Mucosa of stomach (tissue), 1 donor: ENCODE measurements around the gene SLC6A2.

ENCODE experiments used
- H3K27me3 ChIP-seq: one replicate; pipeline ENCODE4 v1.7.0; 2013; ENCODE audit warnings: mild to moderate bottlenecking, low read length; ENCODE audit not compliant: control insufficient read depth, insufficient read depth
- H3K36me3 ChIP-seq: one replicate; pipeline ENCODE4 v1.7.0; 2013; ENCODE audit warnings: low read length; ENCODE audit not compliant: control insufficient read depth, insufficient read depth
- H3K4me1 ChIP-seq: one replicate; pipeline ENCODE4 v1.7.0; 2013; ENCODE audit warnings: mild to moderate bottlenecking, low read length; ENCODE audit not compliant: control insufficient read depth, insufficient read depth
- H3K4me3 ChIP-seq: one replicate; pipeline ENCODE4 v1.7.0; 2013; ENCODE audit warnings: low read length
- H3K9ac ChIP-seq: one replicate; pipeline ENCODE4 v1.7.0; 2013; ENCODE audit warnings: mild to moderate bottlenecking, low read length, moderate library complexity
- H3K9me3 ChIP-seq: one replicate; pipeline ENCODE4 v1.7.0; 2013; ENCODE audit warnings: mild to moderate bottlenecking, low read length, moderate library complexity; ENCODE audit not compliant: control insufficient read depth
- donor health status: Pancreatic carcinoma.

Gene SLC6A2

GRCh38 chr16:55686671-55687070 is 30.9 kb downstream of the SLC6A2 start:
- Histone ChIP-seq H3K36me3 (no peaks in the 10 kb centered on the region), H3K9ac (no peak overlapping the region), H3K9me3 (no peaks in the 10 kb centered on the region), H3K4me3 (no peak overlapping the region), H3K27me3 (no peaks in the 10 kb centered on the region), H3K4me1 (no peaks in the 10 kb centered on the region)

GRCh38 chr16:55687802-55688201 is 32.0 kb downstream of the SLC6A2 start:
- Histone ChIP-seq H3K4me1 (no peaks in the 10 kb centered on the region), H3K36me3 (no peaks in the 10 kb centered on the region), H3K27me3 (no peaks in the 10 kb centered on the region), H3K9me3 (no peaks in the 10 kb centered on the region), H3K4me3 (no peak overlapping the region), H3K9ac (no peak overlapping the region)

- Histone ChIP-seq H3K4me3 (no peak overlapping the region), H3K9me3 (no peaks in the 10 kb centered on the region), H3K9ac (no peak overlapping the region), H3K4me1 (no peaks in the 10 kb centered on the region), H3K36me3 (no peaks in the 10 kb centered on the region), H3K27me3 (no peaks in the 10 kb centered on the region)
Measured at GRCh38 chr16:55690841-55691240, 35.1 kb downstream of the SLC6A2 start.

- no peaks in the 10 kb centered on the region for H3K4me1 ChIP-seq
Measured at GRCh38 chr16:55691771-55692170, 36.0 kb downstream of the SLC6A2 start.

GRCh38 chr16:55695595-55695994 is 39.8 kb downstream of the SLC6A2 start:
- Histone ChIP-seq H3K4me1 (no peaks in the 10 kb centered on the region), H3K4me3 (no peak overlapping the region), H3K9me3 (no peaks in the 10 kb centered on the region), H3K9ac (no peak overlapping the region), H3K36me3 (no peaks in the 10 kb centered on the region), H3K27me3 (no peaks in the 10 kb centered on the region)

More at GRCh38 chr16:55691771-55692170, 36.0 kb downstream of the SLC6A2 start:
- Histone ChIP-seq H3K4me3 (no peak overlapping the region), H3K9me3 (no peaks in the 10 kb centered on the region), H3K9ac (no peak overlapping the region), H3K36me3 (no peaks in the 10 kb centered on the region), H3K27me3 (no peaks in the 10 kb centered on the region)

GRCh38 chr16:55697867-55698266 is 42.1 kb downstream of the SLC6A2 start:
- Histone ChIP-seq H3K9ac (no peak overlapping the region), H3K27me3 (no peaks in the 10 kb centered on the region), H3K36me3 (no peaks in the 10 kb centered on the region), H3K9me3 (no peaks in the 10 kb centered on the region), H3K4me3 (no peak overlapping the region), H3K4me1 (no peaks in the 10 kb centered on the region)

GRCh38 chr16:55698331-55698730 is 42.5 kb downstream of the SLC6A2 start:
- H3K4me1 ChIP-seq, result no peaks in the 10 kb centered on the region
- no peak overlapping the region for H3K9ac ChIP-seq
- no peaks in the 10 kb centered on the region for H3K27me3 ChIP-seq

GRCh38 chr16:55698946-55699345 is 43.2 kb downstream of the SLC6A2 start:
- H3K4me1 ChIP-seq, result no peaks in the 10 kb centered on the region
- H3K36me3 ChIP-seq, result no peaks in the 10 kb centered on the region
- H3K9me3 ChIP-seq, result no peaks in the 10 kb centered on the region
- H3K4me3 ChIP-seq, result no peak overlapping the region
- no peaks in the 10 kb centered on the region for H3K27me3 ChIP-seq
- H3K9ac ChIP-seq, result no peak overlapping the region

More at GRCh38 chr16:55698331-55698730, 42.5 kb downstream of the SLC6A2 start:
- Histone ChIP-seq H3K4me3 (no peak overlapping the region), H3K36me3 (no peaks in the 10 kb centered on the region), H3K9me3 (no peaks in the 10 kb centered on the region)

- H3K27me3 ChIP-seq, result no peaks in the 10 kb centered on the region
Measured at GRCh38 chr16:55699616-55700015, 43.8 kb downstream of the SLC6A2 start.

GRCh38 chr16:55700067-55700466 is 44.3 kb downstream of the SLC6A2 start:
- Histone ChIP-seq H3K4me1 (no peaks in the 10 kb centered on the region), H3K9ac (no peak overlapping the region), H3K27me3 (no peaks in the 10 kb centered on the region), H3K4me3 (no peak overlapping the region), H3K36me3 (no peaks in the 10 kb centered on the region), H3K9me3 (no peaks in the 10 kb centered on the region)

More at GRCh38 chr16:55699616-55700015, 43.8 kb downstream of the SLC6A2 start:
- no peaks in the 10 kb centered on the region for H3K4me1 ChIP-seq
- H3K9me3 ChIP-seq, result no peaks in the 10 kb centered on the region
- H3K4me3 ChIP-seq, result no peak overlapping the region
- no peaks in the 10 kb centered on the region for H3K36me3 ChIP-seq
- no peak overlapping the region for H3K9ac ChIP-seq

GRCh38 chr16:55700961-55701360 is 45.2 kb downstream of the SLC6A2 start:
- Histone ChIP-seq H3K36me3 (no peaks in the 10 kb centered on the region), H3K9me3 (no peaks in the 10 kb centered on the region), H3K9ac (no peak overlapping the region), H3K27me3 (no peaks in the 10 kb centered on the region), H3K4me1 (no peaks in the 10 kb centered on the region), H3K4me3 (no peak overlapping the region)

- H3K9me3 ChIP-seq, result no peaks in the 10 kb centered on the region
- H3K4me3 ChIP-seq, result no peak overlapping the region
- no peaks in the 10 kb centered on the region for H3K27me3 ChIP-seq
- H3K36me3 ChIP-seq, result no peaks in the 10 kb centered on the region
- no peaks in the 10 kb centered on the region for H3K4me1 ChIP-seq
- no peak overlapping the region for H3K9ac ChIP-seq
Measured at GRCh38 chr16:55701442-55702319, 45.9 kb downstream of the SLC6A2 start.
